NCI-H1694 treated with DMSO at 0.1 percent for 48 hours (cell line): ENCODE data around the gene GAP43.

Experiments used
- DNase-seq: peaks from one replicate; lab custom pipeline; 2025; lab: John Stamatoyannopoulos, UW

Gene GAP43

DNA sequence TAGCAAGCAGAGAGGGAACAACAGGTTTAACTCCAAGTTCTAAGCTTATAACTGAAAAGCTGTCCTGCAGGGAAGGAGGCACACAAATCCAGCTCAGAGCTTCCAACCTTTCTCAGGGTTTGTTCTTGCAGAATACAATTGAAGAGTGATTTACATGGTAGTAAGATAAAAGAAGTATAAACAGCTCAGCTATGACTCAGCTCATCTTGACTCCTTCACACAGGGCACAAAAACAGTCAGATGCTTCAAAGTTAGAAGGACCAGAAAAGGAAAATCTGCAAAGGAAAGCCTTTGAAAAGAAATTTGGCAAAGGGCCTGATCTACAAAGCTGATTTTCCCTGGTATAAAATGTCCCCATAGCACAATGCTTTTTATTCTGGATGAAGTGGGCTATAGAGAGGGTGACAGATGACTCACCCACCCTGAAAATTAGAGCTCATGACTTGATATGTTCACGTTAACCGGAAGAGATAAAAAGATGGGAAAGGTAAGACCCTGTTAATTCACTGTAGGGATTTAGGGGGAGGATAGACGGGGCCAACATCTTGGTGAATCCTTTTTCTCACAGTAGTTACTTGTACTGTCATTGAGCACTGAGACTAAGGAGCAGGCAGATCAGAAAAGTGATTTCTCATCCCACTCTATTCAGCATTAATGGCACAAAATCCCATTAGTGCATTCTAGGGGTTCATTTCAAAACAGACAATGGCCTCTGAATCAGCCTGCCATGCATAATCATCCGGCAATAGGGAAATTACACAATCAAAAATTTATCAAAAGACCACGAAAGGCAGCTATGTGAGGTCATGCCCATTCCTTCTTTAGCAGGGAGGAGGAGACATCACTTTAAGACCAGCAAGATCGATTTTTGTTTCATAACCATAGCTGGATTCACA is 143.5 kb downstream of the GAP43 start:
- no peak for DNase-seq

DNA sequence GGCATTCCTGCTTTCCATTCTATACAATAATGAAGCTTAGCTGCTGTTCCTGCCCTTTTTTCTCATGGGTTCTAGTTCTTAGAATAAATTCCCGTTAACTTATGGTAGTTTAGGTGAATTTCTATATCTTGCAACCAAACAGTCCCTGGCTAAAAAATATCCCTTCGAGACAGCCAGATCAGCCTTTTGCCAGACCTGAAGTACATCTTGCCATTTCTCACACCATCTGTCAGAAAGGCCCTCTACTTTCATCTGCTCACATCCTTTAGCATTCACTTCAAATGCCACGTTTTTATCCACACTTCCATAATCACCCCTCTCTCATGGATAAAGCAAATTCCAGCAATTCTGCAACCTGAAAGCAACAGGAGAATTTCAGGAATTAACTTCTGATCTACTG is 145.4 kb downstream of the GAP43 start:
- DNase-seq, result no peak
